DOHH2 (cell line): Measurements from ENCODE around the gene PLEKHN1.

Experiments used
- CTCF ChIP-seq: fragments of 200-600 bp; sonication (generic); IDR thresholded peaks from one replicate; pipeline ENCODE4 v1.5.1; 2014; ENCODE audit warnings: antibody characterized with exemption, mild to moderate bottlenecking, low read depth, low read length; ENCODE audit not compliant: poor library complexity, severe bottlenecking
- EZH2phosphoT487 ChIP-seq: fragments of 200-600 bp; sonication (generic); IDR thresholded peaks from 2 replicates; pipeline ENCODE4 v1.6.1; 2017; ENCODE audit warnings: borderline replicate concordance, mild to moderate bottlenecking, antibody characterized with exemption, low read length, moderate library complexity, mixed read lengths

- TF ChIP-seq CTCF: no peak
- no peak for TF ChIP-seq EZH2phosphoT487
These were observed 46.3 kb upstream of the PLEKHN1 start for GRCh38 chr1:920010-920409.
